A549 (cell line): ENCODE measurements around the gene PDE8A.

ENCODE experiments used
- CHD2 ChIP-seq: fragments of 150-350 bp; IDR thresholded peaks from 2 replicates; pipeline ENCODE4 v1.6.1; 2014; ENCODE audit warnings: low read length; ENCODE audit not compliant: partially characterized antibody
- E2F6 ChIP-seq: IDR thresholded peaks from 2 replicates; pipeline ENCODE4 v1.6.1; 2012; ENCODE audit warnings: low read depth, borderline replicate concordance
- HOXB5 ChIP-seq: fragments of 250-450 bp; sonication (Bioruptor Pico); IDR thresholded peaks from 2 replicates; pipeline ENCODE4 v1.5.0; 2020; ENCODE audit warnings: mild to moderate bottlenecking, moderate library complexity
- JUN ChIP-seq, 2 experiments: fragments of >200 bp; sonication (Bioruptor Twin); formaldehyde crosslinking; IDR thresholded peaks; 2 replicates in 1 of 2; 3 replicates in 1 of 2; pipeline ENCODE4 v1.6.1; 2016 to 2017
- MAFK ChIP-seq: fragments of 450-650 bp; IDR thresholded peaks from 2 replicates; pipeline ENCODE4 v1.6.1; 2014; ENCODE audit not compliant: partially characterized antibody
- MYC ChIP-seq: IDR thresholded peaks from 2 replicates; pipeline ENCODE4 v1.6.1; 2012; ENCODE audit warnings: mild to moderate bottlenecking, inconsistent platforms, low read length, improper control_type of control experiment, borderline replicate concordance
- NFE2L2 ChIP-seq: fragments of 150-350 bp; conservative IDR thresholded peaks from 2 replicates; pipeline ENCODE4 v1.6.1; 2014; ENCODE audit warnings: low read length
- PHF8 ChIP-seq: fragments of 200-600 bp; sonication (generic); IDR thresholded peaks from 2 replicates; pipeline ENCODE4 v1.6.1; 2016; ENCODE audit warnings: low read depth, mild to moderate bottlenecking, antibody characterized with exemption, moderate library complexity, borderline replicate concordance
- POLR2A ChIP-seq: IDR thresholded peaks from 2 replicates; pipeline ENCODE4 v1.6.1; 2012; ENCODE audit warnings: mild to moderate bottlenecking, low read length
- RFX5 ChIP-seq: fragments of 450-650 bp; IDR thresholded peaks from 2 replicates; pipeline ENCODE4 v1.7.1; 2014; ENCODE audit warnings: antibody characterized with exemption, mild to moderate bottlenecking, moderate library complexity
- SMC3 ChIP-seq: fragments of >200 bp; sonication (Bioruptor Twin); formaldehyde crosslinking; IDR thresholded peaks from 3 replicates; pipeline ENCODE4 v1.6.1; 2018; ENCODE audit warnings: inconsistent platforms
- SREBF2 ChIP-seq: fragments of 450-650 bp; IDR thresholded peaks from 2 replicates; pipeline ENCODE4 v1.6.1; 2014; ENCODE audit warnings: mild to moderate bottlenecking, moderate library complexity
- ZSCAN20 ChIP-seq: fragments of 250-450 bp; sonication (Bioruptor Pico); IDR thresholded peaks from 2 replicates; pipeline ENCODE4 v1.8.0; 2022; ENCODE audit warnings: mild to moderate bottlenecking, moderate library complexity
- TF ChIP-seq, protein P1 (sequence below): IDR thresholded peaks from 2 replicates; pipeline ENCODE4 v1.6.1; 2012

GRCh38 chr15:85022860-85023403 lies 41.3 kb downstream of the PDE8A start:
- TF ChIP-seq RFX5 (no peak), HOXB5 (CRISPR knock-in tag) (no peak), ZSCAN20 (CRISPR knock-in tag) (no peak), NFE2L2 (no peak), E2F6 (no peak), POLR2A (no peak), MAFK (no peak), PHF8 (no peak), SMC3 (no peak), JUN (IDR thresholded peaks at IDR 0.05) (no peak), CHD2 (no peak), MYC (no peak), SREBF2 (no peak)
- TF ChIP-seq, protein P1, sequence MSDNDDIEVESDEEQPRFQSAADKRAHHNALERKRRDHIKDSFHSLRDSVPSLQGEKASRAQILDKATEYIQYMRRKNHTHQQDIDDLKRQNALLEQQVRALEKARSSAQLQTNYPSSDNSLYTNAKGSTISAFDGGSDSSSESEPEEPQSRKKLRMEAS: no peak
